Cardiac muscle cell (in vitro differentiated cells and primary cell): ENCODE measurements around the gene PILRA. TPM values are rescaled to one million over a fixed set of nuclear protein-coding genes. Genes with fewer than 3 reads are reported as not detected.

Source experiments
- DNase-seq, 2 donors: peaks; one replicate each; pipeline versions ENCODE4 v3.0.0 to v3.0.0-alpha.2; 2010 to 2017; ENCODE audit warnings: low read depth in 1 of 2, low spot score in 1 of 2
- H3K27ac ChIP-seq: fragments of 200-600 bp; sonication (generic); 2 replicates; pipeline ENCODE4 v1.5.1; 2016
- H3K27me3 ChIP-seq: fragments of 200-600 bp; sonication (generic); 2 replicates; pipeline ENCODE4 v1.6.0; 2016; ENCODE audit warnings: control low read depth
- H3K36me3 ChIP-seq: fragments of 200-600 bp; sonication (generic); 2 replicates; pipeline ENCODE4 v1.5.1; 2016; ENCODE audit warnings: control low read depth
- H3K4me1 ChIP-seq: fragments of 200-600 bp; sonication (generic); 2 replicates; pipeline ENCODE4 v1.8.1; 2017; ENCODE audit warnings: low read depth, mild to moderate bottlenecking, mixed run types
- H3K4me3 ChIP-seq: fragments of 200-600 bp; sonication (generic); 2 replicates; pipeline ENCODE4 v1.5.1; 2016; ENCODE audit warnings: mild to moderate bottlenecking
- H3K9me3 ChIP-seq: fragments of 200-600 bp; sonication (generic); 2 replicates; pipeline ENCODE4 v1.5.1; 2017; ENCODE audit warnings: low read depth, mild to moderate bottlenecking, control low read depth
- CTCF ChIP-seq: IDR thresholded peaks from 2 replicates; pipeline ENCODE4 v1.5.1; 2012; ENCODE audit warnings: low read depth, mild to moderate bottlenecking, low read length
- polyA plus RNA-seq: library from polyadenylated mRNA; unstranded; fragments of >200 nt; fragmentation: Nextera tagmentation; extraction: Ambion mirVana; gene quantifications from 2 replicates; pipeline ENCODE4 v1.2.1, GENCODE V29; 2016
- total RNA-seq: library from RNA; depleted of rRNA; stranded (reverse); fragments of >200 nt; gene quantifications from 2 replicates; pipeline ENCODE4 v1.2.3, GENCODE V29; 2016

Gene PILRA
- total and polyA plus RNA-seq, 2 experiments from 2014 or later = 3.1 to 4.0 TPM

- Histone ChIP-seq H3K4me3 (no peak overlapping the region), H3K36me3 (no peaks in the 10 kb centered on the region), H3K27me3 (no peaks in the 10 kb centered on the region), H3K4me1 (peaks cover 2% of the 10 kb centered on the region), H3K9me3 (no peaks in the 10 kb centered on the region), H3K27ac (no peak overlapping the region)
- no peak for TF ChIP-seq CTCF
- DNase-seq = no peak
Observed at GRCh38 chr7:100449190-100449795, 76.0 kb downstream of the PILRA start.

Other genes with a start within 250 kb of the PILRA start
- gene MBLAC1, start 246.5 kb upstream of the PILRA start, total RNA-seq = 3.7 and 4.2 TPM in 2 replicates
- gene MBLAC1, start 246.5 kb upstream of the PILRA start, polyA plus RNA-seq = 4.3 and 5.1 TPM in 2 replicates
- 193 and 199 TPM in 2 replicates for gene LAMTOR4, start 224.6 kb upstream of the PILRA start, total RNA-seq
- 258 and 280 TPM in 2 replicates for gene LAMTOR4, start 224.6 kb upstream of the PILRA start, polyA plus RNA-seq
- gene TRAPPC14, start 214.8 kb upstream of the PILRA start, total RNA-seq = 14.2 and 22.7 TPM in 2 replicates
- gene TRAPPC14, start 214.8 kb upstream of the PILRA start, polyA plus RNA-seq = 10.4 and 25.0 TPM in 2 replicates
- gene GAL3ST4, start 204.9 kb upstream of the PILRA start, total RNA-seq = 2.0 and 5.0 TPM in 2 replicates
- gene GAL3ST4, start 204.9 kb upstream of the PILRA start, polyA plus RNA-seq = 3.8 and 5.0 TPM in 2 replicates
- gene GPC2, start 196.1 kb upstream of the PILRA start, total RNA-seq = 37.4 and 47.9 TPM in 2 replicates
- 29.8 and 32.1 TPM in 2 replicates for gene GPC2, start 196.1 kb upstream of the PILRA start, polyA plus RNA-seq
- gene STAG3, start 195.6 kb upstream of the PILRA start, total RNA-seq = 1.6 and 2.0 TPM in 2 replicates
- gene STAG3, start 195.6 kb upstream of the PILRA start, polyA plus RNA-seq = 5.8 and 6.8 TPM in 2 replicates
- 0.15 TPM in 1 of 2 replicates, not detected in the other for gene PVRIG, start 153.5 kb upstream of the PILRA start, total RNA-seq
- 0.67 and 2.3 TPM in 2 replicates for gene PVRIG, start 153.5 kb upstream of the PILRA start, polyA plus RNA-seq
- not detected in 2 replicates for gene SPDYE3, start 65.8 kb upstream of the PILRA start, total RNA-seq
- 6.7 and 8.9 TPM in 2 replicates for gene SPDYE3, start 65.8 kb upstream of the PILRA start, polyA plus RNA-seq
- 28.5 and 29.1 TPM in 2 replicates for gene PILRB, start 15.4 kb upstream of the PILRA start, total RNA-seq
- 29.2 and 31.0 TPM in 2 replicates for gene PILRB, start 15.4 kb upstream of the PILRA start, polyA plus RNA-seq
- 7.9 and 8.1 TPM in 2 replicates for gene ZCWPW1, start 55.2 kb downstream of the PILRA start, total RNA-seq
- gene ZCWPW1, start 55.2 kb downstream of the PILRA start, polyA plus RNA-seq = 13.0 and 18.0 TPM in 2 replicates
- gene MEPCE, start 56.3 kb downstream of the PILRA start, total RNA-seq = 28.5 and 41.7 TPM in 2 replicates
- gene MEPCE, start 56.3 kb downstream of the PILRA start, polyA plus RNA-seq = 21.5 and 27.0 TPM in 2 replicates
- 51.5 and 81.5 TPM in 2 replicates for gene PPP1R35, start 63.0 kb downstream of the PILRA start, total RNA-seq
- 78.7 and 108 TPM in 2 replicates for gene PPP1R35, start 63.0 kb downstream of the PILRA start, polyA plus RNA-seq
- gene SPACDR, start 90.8 kb downstream of the PILRA start, total RNA-seq = 0.28 and 1.6 TPM in 2 replicates
- gene SPACDR, start 90.8 kb downstream of the PILRA start, polyA plus RNA-seq = 0.79 and 1.2 TPM in 2 replicates
- 103 and 133 TPM in 2 replicates for gene TSC22D4, start 105.7 kb downstream of the PILRA start, total RNA-seq
- gene TSC22D4, start 105.7 kb downstream of the PILRA start, polyA plus RNA-seq = 91.9 and 138 TPM in 2 replicates
- gene NYAP1, start 110.4 kb downstream of the PILRA start, total RNA-seq = 9.0 and 13.0 TPM in 2 replicates
- gene NYAP1, start 110.4 kb downstream of the PILRA start, polyA plus RNA-seq = 0.06 and 0.22 TPM in 2 replicates
- 18.3 and 21.7 TPM in 2 replicates for gene AGFG2, start 165.7 kb downstream of the PILRA start, total RNA-seq
- 9.3 and 17.0 TPM in 2 replicates for gene AGFG2, start 165.7 kb downstream of the PILRA start, polyA plus RNA-seq
- 1.4 and 1.5 TPM in 2 replicates for gene SAP25, start 200.4 kb downstream of the PILRA start, total RNA-seq
- gene SAP25, start 200.4 kb downstream of the PILRA start, polyA plus RNA-seq = 2.7 and 3.9 TPM in 2 replicates
- 78.8 and 108 TPM in 2 replicates for gene LRCH4, start 212.6 kb downstream of the PILRA start, total RNA-seq
- gene LRCH4, start 212.6 kb downstream of the PILRA start, polyA plus RNA-seq = 80.9 and 103 TPM in 2 replicates
- gene FBXO24, start 212.8 kb downstream of the PILRA start, total RNA-seq = 0.78 and 1.9 TPM in 2 replicates
- gene FBXO24, start 212.8 kb downstream of the PILRA start, polyA plus RNA-seq = 2.3 and 4.1 TPM in 2 replicates
- gene PCOLCE, start 228.9 kb downstream of the PILRA start, total RNA-seq = 43.2 and 46.3 TPM in 2 replicates
- gene PCOLCE, start 228.9 kb downstream of the PILRA start, polyA plus RNA-seq = 70.4 and 111 TPM in 2 replicates
- gene MOSPD3, start 239.1 kb downstream of the PILRA start, total RNA-seq = 30.1 and 36.0 TPM in 2 replicates
- gene MOSPD3, start 239.1 kb downstream of the PILRA start, polyA plus RNA-seq = 67.8 and 83.3 TPM in 2 replicates